H9 (cell line): ENCODE results near the gene CDH23. TPM values are rescaled to one million over a fixed set of nuclear protein-coding genes. Genes with fewer than 3 reads are reported as not detected.

Experiments
- DNase-seq: peaks from one replicate; pipeline ENCODE4 v3.0.0-alpha.2; 2017
- H2AFZ ChIP-seq: one replicate; pipeline ENCODE4 v1.6.1; 2013; ENCODE audit warnings: mild to moderate bottlenecking, low read length, control low read depth, moderate library complexity
- H2AK5ac ChIP-seq: 2 replicates; pipeline ENCODE4 v1.6.1; 2013; ENCODE audit warnings: low read length, control low read depth, mixed read lengths; ENCODE audit not compliant: insufficient read length
- H2BK120ac ChIP-seq: one replicate; pipeline ENCODE4 v1.6.1; 2013; ENCODE audit warnings: low read depth, mild to moderate bottlenecking, low read length, control low read depth, inconsistent platforms; ENCODE audit not compliant: poor library complexity, severe bottlenecking
- H2BK12ac ChIP-seq: 2 replicates; pipeline ENCODE4 v1.6.1; 2013; ENCODE audit warnings: low read length, control low read depth, mixed read lengths, low read depth; ENCODE audit not compliant: insufficient read length
- H2BK15ac ChIP-seq: 2 replicates; pipeline ENCODE4 v1.6.1; 2013; ENCODE audit warnings: low read depth, low read length, control low read depth
- H2BK20ac ChIP-seq: one replicate; pipeline ENCODE4 v1.6.1; 2013; ENCODE audit warnings: low read depth, mild to moderate bottlenecking, low read length, control low read depth, inconsistent platforms; ENCODE audit not compliant: poor library complexity, severe bottlenecking
- H2BK5ac ChIP-seq: 2 replicates; pipeline ENCODE4 v1.6.1; 2013; ENCODE audit warnings: low read length, control low read depth, mixed read lengths; ENCODE audit not compliant: insufficient read length
- H3K14ac ChIP-seq: 2 replicates; pipeline ENCODE4 v1.6.1; 2013; ENCODE audit warnings: low read length, control low read depth; ENCODE audit not compliant: insufficient read depth
- H3K18ac ChIP-seq: 2 replicates; pipeline ENCODE4 v1.6.1; 2013; ENCODE audit warnings: low read depth, mild to moderate bottlenecking, mixed read lengths, low read length, control low read depth; ENCODE audit not compliant: insufficient read length
- H3K23ac ChIP-seq: 2 replicates; pipeline ENCODE4 v1.6.1; 2013; ENCODE audit warnings: low read length, control low read depth, mixed read lengths, low read depth; ENCODE audit not compliant: insufficient read length
- H3K23me2 ChIP-seq: 2 replicates; pipeline ENCODE4 v1.6.1; 2013; ENCODE audit warnings: low read depth, mild to moderate bottlenecking, mixed read lengths, low read length, control low read depth; ENCODE audit not compliant: insufficient read length, poor library complexity, severe bottlenecking
- H3K27ac ChIP-seq: 2 replicates; pipeline ENCODE4 v1.5.1; 2013; ENCODE audit warnings: low read length, control low read depth, mixed read lengths, low read depth; ENCODE audit not compliant: insufficient read length
- H3K27me3 ChIP-seq: 2 replicates; pipeline ENCODE4 v1.6.1; 2013; ENCODE audit warnings: low read length, control low read depth, inconsistent platforms; ENCODE audit not compliant: insufficient read depth
- H3K4ac ChIP-seq: 2 replicates; pipeline ENCODE4 v1.6.1; 2013; ENCODE audit warnings: low read depth, mild to moderate bottlenecking, control low read depth, inconsistent platforms, low read length, moderate library complexity
- H3K4me1 ChIP-seq: 2 replicates; pipeline ENCODE4 v1.6.1; 2013; ENCODE audit warnings: low read length, control low read depth, inconsistent platforms; ENCODE audit not compliant: insufficient read depth
- H3K4me2 ChIP-seq: 2 replicates; pipeline ENCODE4 v1.6.1; 2013; ENCODE audit warnings: low read length, control low read depth, mixed read lengths; ENCODE audit not compliant: insufficient read length, insufficient read depth
- H3K56ac ChIP-seq: 2 replicates; pipeline ENCODE4 v1.6.1; 2013; ENCODE audit warnings: low read depth, mild to moderate bottlenecking, mixed read lengths, low read length, control low read depth; ENCODE audit not compliant: insufficient read length
- H3K79me1 ChIP-seq: 2 replicates; pipeline ENCODE4 v1.6.1; 2013; ENCODE audit warnings: low read depth, mild to moderate bottlenecking, moderate library complexity, low read length, control low read depth, inconsistent platforms; ENCODE audit not compliant: insufficient read depth, poor library complexity, severe bottlenecking
- H3K79me2 ChIP-seq: 2 replicates; pipeline ENCODE4 v1.6.1; 2013; ENCODE audit warnings: low read length, control low read depth, inconsistent platforms; ENCODE audit not compliant: insufficient read depth
- H3K9ac ChIP-seq: 2 replicates; pipeline ENCODE4 v1.6.1; 2013; ENCODE audit warnings: low read length, control low read depth, mixed read lengths; ENCODE audit not compliant: insufficient read length; ENCODE audit errors: extremely low read depth
- H3K9me3 ChIP-seq: one replicate; pipeline ENCODE4 v1.6.1; 2013; ENCODE audit warnings: low read depth, low read length, inconsistent platforms; ENCODE audit not compliant: control insufficient read depth
- H3T11ph ChIP-seq: one replicate; pipeline ENCODE4 v1.6.1; 2013; ENCODE audit warnings: mild to moderate bottlenecking, low read length, control low read depth, inconsistent platforms
- H4K20me1 ChIP-seq: one replicate; pipeline ENCODE4 v1.6.1; 2013; ENCODE audit not compliant: control insufficient read depth, insufficient read length, insufficient read depth
- H4K5ac ChIP-seq: 2 replicates; pipeline ENCODE4 v1.6.1; 2013; ENCODE audit warnings: low read depth, mild to moderate bottlenecking, mixed read lengths, low read length, control low read depth; ENCODE audit not compliant: insufficient read length
- H4K8ac ChIP-seq: replicated peaks from 2 replicates; pipeline ENCODE4 v1.6.1; 2013; ENCODE audit warnings: low read length, control low read depth, mixed read lengths, low read depth; ENCODE audit not compliant: insufficient read length
- H4K91ac ChIP-seq: 2 replicates; pipeline ENCODE4 v1.6.1; 2013; ENCODE audit warnings: low read depth, mild to moderate bottlenecking, moderate library complexity, mixed read lengths, low read length, control low read depth; ENCODE audit not compliant: insufficient read length
- H3K27ac Mint-ChIP-seq, 3 experiments: 2 replicates in 2 of 3; 3 replicates in 1 of 3; pipeline ENCODE4 v1.8.0; 2020 to 2021; ENCODE audit warnings: mixed read lengths in 3 of 3, mild to moderate bottlenecking in 1 of 3, moderate library complexity in 1 of 3
- H3K27me3 Mint-ChIP-seq: 2 replicates; pipeline ENCODE4 v1.8.0; 2021; ENCODE audit warnings: low read depth, mild to moderate bottlenecking, moderate library complexity, mixed read lengths
- H3K36me3 Mint-ChIP-seq, 3 experiments: 2 replicates in 2 of 3; 3 replicates in 1 of 3; pipeline ENCODE4 v1.8.0; 2020 to 2021; ENCODE audit warnings: low read depth in 3 of 3, mixed read lengths in 3 of 3; ENCODE audit not compliant: insufficient read depth in 1 of 3
- H3K4me1 Mint-ChIP-seq, 2 experiments: 2 replicates each; pipeline ENCODE4 v1.8.0; 2020; ENCODE audit warnings: mixed read lengths in 2 of 2
- H3K4me3 Mint-ChIP-seq, 2 experiments: 2 replicates in 1 of 2; 3 replicates in 1 of 2; pipeline ENCODE4 v1.8.0; 2020 to 2021; ENCODE audit warnings: mild to moderate bottlenecking in 2 of 2, mixed read lengths in 2 of 2, moderate library complexity in 1 of 2
- H3K9me3 Mint-ChIP-seq, 2 experiments: 2 replicates in 1 of 2; 3 replicates in 1 of 2; pipeline ENCODE4 v1.8.0; 2020; ENCODE audit warnings: mild to moderate bottlenecking in 2 of 2, mixed read lengths in 2 of 2, moderate library complexity in 1 of 2
- WGBS: extraction: QIAGEN DNeasy Blood & Tissue Kit; methylation state at CpG from one replicate; pipeline ENCODE4 v1.1.7; 2013; ENCODE audit warnings: missing lambda C conversion rate, low lambda C conversion rate, mixed read lengths; ENCODE audit not compliant: insufficient read length; ENCODE audit errors: extremely low coverage; 5-methylcytosine and 5-hydroxymethylcytosine counted together
- total RNA-seq: library from RNA; stranded (reverse); gene quantifications from 2 replicates; pipeline ENCODE4 v1.2.1, GENCODE V29; 2021
- TF ChIP-seq, protein P1 (sequence below): fragments of 200-600 bp; sonication (generic); conservative IDR thresholded peaks from 3 replicates; pipeline ENCODE4 v1.8.0; 2021; ENCODE audit warnings: antibody characterized with exemption, mild to moderate bottlenecking

The CDH23 gene
- total RNA-seq, 1 experiment from 2014 or later, result 2.1 TPM

DNA sequence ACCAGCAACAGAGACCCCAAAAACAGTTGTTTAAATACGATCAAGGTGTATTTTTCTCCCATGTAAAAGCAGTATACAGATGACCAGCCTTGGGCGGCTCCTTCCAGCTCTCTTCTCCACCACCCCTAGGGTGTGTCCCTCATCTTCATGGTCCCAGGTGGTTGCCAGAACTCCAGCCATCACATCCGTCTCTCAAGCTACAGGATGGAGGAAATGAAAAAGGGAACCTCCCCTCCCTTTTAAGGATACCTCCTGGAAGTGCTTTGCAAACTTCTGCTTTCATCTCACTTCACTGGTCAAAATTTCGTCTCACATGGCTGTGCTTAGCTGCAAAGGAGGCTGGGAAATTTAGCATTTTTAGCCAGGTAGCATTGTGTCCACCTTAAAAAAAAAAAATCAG, 263.6 kb downstream of the CDH23 start:
- TF ChIP-seq, protein P1, sequence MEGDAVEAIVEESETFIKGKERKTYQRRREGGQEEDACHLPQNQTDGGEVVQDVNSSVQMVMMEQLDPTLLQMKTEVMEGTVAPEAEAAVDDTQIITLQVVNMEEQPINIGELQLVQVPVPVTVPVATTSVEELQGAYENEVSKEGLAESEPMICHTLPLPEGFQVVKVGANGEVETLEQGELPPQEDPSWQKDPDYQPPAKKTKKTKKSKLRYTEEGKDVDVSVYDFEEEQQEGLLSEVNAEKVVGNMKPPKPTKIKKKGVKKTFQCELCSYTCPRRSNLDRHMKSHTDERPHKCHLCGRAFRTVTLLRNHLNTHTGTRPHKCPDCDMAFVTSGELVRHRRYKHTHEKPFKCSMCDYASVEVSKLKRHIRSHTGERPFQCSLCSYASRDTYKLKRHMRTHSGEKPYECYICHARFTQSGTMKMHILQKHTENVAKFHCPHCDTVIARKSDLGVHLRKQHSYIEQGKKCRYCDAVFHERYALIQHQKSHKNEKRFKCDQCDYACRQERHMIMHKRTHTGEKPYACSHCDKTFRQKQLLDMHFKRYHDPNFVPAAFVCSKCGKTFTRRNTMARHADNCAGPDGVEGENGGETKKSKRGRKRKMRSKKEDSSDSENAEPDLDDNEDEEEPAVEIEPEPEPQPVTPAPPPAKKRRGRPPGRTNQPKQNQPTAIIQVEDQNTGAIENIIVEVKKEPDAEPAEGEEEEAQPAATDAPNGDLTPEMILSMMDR, result no peak
- Histone ChIP-seq H4K8ac (no peak overlapping the region), H3T11ph (no peak overlapping the region)

More for the DNA sequence above, 263.6 kb downstream of the CDH23 start:
- Histone ChIP-seq H3K4me1 (peaks cover 21% of the 10 kb centered on the region; the same call in 1 of the 2 replicates), H3K4me2 (no peak overlapping the region), H3K27ac (no peak overlapping the region), H4K5ac (no peak overlapping the region), H3K9me3 (no peaks in the 10 kb centered on the region), H2AFZ (no peak overlapping the region), H3K79me1 (no peaks in the 10 kb centered on the region), H3K14ac (no peak overlapping the region), H2BK15ac (no peak overlapping the region), H3K23ac (no peak overlapping the region), H2BK120ac (no peak overlapping the region), H2BK20ac (no peak overlapping the region), H3K23me2 (no peaks in the 10 kb centered on the region), H3K18ac (no peak overlapping the region), H3K79me2 (no peaks in the 10 kb centered on the region), H3K9ac (no peak overlapping the region), H2BK12ac (no peak overlapping the region), H2AK5ac (no peak overlapping the region), H3K27me3 (peaks cover 2% of the 10 kb centered on the region; the same call in 1 of the 2 replicates), H4K20me1 (no peaks in the 10 kb centered on the region), H3K56ac (no peak overlapping the region), H4K91ac (no peak overlapping the region), H2BK5ac (no peak overlapping the region), H3K4ac (no peak overlapping the region)
- Mint-ChIP-seq H3K4me1 (peaks cover 70 to 85% of the 10 kb centered on the region in 2 experiments), H3K27me3 (peaks cover 66% of the 10 kb centered on the region), H3K27ac (peak overlapping the region in 1 of 3 experiments; percentile 36; a peak in 1 of 7 replicates), H3K4me3 (no peak overlapping the region), H3K36me3 (peaks cover 0 to 5% (median 0%) of the 10 kb centered on the region in 3 experiments; a peak in 1 of 7 replicates), H3K9me3 (peaks cover 2 to 8% of the 10 kb centered on the region in 2 experiments; a peak in 1 of 5 replicates)
- WGBS, result no CpG with 5 or more reads among the region's 4 CpGs
- DNase-seq, result no peak
